ENCODE data around the gene PCDHGA1.

PCDHGA1 gene

DNA sequence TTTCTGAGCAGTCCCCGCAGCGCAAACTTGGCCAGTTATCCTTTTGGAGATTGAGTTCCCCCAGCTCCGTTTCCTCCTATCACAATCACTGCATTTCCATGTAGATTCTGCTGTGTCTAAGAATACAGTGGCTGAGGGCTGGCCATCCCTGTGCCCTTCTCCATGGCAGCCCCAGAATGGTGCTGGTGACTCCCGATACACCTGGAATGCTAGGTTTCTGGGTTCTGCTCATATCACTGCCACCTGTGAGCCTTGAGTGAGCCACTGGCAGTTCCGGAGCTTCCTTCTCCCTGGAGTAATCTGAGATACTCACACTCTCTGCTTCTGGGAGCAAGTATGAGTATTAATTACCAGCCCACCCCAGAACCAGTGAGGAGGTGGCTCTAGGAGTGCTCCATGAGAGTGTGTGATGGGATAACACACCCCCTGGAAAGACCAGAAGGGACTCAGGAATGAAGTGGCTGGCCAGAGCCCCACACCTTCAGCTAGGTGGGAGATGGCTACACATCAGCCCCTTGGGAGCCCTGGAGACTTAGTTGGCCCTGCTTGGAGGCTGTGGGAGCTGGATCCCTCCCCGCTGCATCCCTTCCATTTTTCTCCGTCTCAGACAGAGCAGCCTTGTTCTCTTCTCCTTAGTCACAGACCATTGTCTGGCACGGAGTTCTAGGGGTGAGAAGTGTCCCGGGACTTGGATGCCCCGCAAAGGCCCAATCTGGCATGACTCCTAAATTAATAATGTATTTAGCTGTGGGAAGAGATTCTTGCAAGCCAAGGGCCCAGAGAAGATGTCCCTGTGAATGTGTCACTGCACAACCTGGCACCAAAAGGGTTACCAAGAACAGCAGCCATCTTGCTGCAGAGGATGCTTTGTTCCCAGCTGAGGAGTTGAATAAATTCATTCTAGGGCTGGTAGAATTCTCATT, 163.4 kb downstream of the PCDHGA1 start:
- DNase-seq, result no peak

DNA sequence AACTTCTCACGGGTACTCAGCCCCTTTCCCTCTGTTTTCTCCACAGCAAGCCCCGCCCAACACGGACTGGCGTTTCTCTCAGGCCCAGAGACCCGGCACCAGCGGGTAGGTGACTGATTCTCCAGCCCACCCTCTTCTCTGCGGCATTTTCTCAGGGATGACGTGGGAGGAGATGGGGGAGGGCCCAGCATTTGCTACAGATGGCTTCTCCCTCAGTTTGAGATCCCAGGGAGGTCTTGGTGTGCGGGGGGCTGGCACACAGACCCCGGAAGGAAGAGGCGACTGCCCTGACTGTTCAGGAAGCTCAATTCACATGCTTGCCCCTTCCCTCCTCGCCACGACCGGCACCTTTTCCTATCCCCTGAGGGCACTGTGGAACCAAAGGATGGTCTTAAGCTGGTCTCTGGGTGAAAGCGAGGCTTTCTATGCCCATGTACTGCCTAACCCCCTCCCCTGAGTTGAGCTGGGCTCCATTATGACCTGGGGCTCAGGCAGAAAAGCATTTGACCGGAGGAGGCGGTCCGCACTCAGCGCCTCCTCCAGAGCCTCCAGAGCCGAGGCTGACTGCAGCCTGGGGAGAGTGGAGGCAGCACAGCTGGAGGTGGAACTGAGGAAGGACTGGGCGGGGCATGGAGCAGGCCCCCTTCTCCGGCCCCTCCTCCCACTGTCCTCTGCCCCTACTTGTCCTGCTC, 164.6 kb downstream of the PCDHGA1 start:
- DNase-seq, result no peak

GRCh38 chr5:141495453-141495811, 165.1 kb downstream of the PCDHGA1 start:
- no peak for DNase-seq

- no peak for DNase-seq
These were observed 165.7 kb downstream of the PCDHGA1 start for GRCh38 chr5:141496038-141496437.

GRCh38 chr5:141501761-141502160, 171.4 kb downstream of the PCDHGA1 start:
- DNase-seq, result no peak

DNA sequence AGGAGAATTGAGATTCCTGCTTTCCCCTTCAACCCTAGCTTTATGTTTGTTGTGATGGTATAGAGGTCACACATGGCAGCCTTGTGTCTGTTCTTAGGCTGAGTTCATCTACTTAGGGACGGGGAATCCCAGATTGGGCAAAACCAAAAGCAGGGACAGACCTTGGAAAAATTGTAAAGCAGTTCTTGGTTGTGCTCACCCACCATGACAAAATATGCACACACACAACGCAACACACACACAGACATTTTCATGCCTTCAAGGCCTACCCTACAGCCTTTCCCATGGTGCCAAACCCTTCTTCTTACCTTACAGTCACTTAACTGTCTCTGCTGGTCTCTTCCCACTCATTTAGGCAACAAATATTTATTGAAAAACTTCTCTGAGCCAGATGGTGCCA, 173.4 kb downstream of the PCDHGA1 start:
- no peak for DNase-seq

DNA sequence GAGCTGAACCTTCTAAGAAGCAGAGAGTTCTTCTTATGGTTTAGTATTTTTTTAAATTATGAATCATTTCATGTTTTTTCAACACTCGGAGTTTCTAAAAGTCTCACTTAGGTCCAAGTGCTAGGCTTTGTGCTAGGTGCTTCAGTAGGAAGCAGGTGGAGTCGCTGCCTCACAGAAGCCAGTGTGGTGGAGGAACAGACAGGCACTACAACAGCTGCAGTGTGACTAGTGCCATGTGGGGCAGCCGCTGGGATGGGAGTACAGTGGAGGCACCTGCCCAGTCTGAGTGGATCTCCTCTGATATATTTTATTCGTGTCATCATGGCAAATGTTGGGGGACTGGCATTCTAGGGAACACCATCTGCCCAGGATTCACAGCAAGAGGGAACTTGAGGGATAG, 173.9 kb downstream of the PCDHGA1 start:
- DNase-seq, result no peak

DNA sequence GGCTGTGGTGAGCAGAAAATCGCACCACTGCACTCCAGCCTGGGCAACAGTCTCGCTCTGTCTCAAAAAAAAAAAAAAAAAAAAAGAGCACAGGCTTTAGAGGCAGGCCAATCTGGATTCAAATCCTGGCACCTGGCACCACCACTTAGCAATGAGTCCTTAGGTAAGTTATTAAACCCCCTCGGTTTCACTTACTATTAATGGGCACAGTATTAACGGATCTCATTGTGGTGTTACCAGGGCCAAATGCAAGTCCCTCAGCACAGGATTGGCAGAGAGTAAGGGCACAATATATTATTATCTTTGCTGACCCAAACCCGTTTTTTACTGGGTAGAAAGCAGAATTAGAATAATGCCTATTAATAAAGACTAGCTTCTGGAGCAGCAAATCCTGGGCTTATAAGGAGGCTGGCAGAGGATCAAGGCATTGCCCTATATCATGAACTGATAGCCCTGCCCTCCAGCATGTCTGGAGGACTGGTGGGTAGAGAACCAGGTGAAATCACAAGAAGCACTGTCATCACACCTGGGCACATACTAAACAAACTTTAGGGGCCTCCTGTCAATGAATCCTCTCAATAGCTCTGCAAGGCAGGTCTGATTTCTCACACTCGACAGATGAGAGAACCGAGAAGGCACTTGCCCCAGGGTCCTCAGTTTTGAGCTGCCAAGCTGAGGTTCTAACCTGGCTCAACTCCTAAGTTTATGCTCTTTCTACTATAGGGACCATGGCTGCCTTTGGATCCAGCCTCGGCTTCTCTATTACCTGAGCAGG, 176.3 kb downstream of the PCDHGA1 start:
- peak; percentile 41 for DNase-seq

- DNase-seq, result peak; percentile 82
These were observed 177.2 kb downstream of the PCDHGA1 start for GRCh38 chr5:141507387-141508091.

GRCh38 chr5:141508440-141508797, 178.1 kb downstream of the PCDHGA1 start:
- DNase-seq, result no peak

DNA sequence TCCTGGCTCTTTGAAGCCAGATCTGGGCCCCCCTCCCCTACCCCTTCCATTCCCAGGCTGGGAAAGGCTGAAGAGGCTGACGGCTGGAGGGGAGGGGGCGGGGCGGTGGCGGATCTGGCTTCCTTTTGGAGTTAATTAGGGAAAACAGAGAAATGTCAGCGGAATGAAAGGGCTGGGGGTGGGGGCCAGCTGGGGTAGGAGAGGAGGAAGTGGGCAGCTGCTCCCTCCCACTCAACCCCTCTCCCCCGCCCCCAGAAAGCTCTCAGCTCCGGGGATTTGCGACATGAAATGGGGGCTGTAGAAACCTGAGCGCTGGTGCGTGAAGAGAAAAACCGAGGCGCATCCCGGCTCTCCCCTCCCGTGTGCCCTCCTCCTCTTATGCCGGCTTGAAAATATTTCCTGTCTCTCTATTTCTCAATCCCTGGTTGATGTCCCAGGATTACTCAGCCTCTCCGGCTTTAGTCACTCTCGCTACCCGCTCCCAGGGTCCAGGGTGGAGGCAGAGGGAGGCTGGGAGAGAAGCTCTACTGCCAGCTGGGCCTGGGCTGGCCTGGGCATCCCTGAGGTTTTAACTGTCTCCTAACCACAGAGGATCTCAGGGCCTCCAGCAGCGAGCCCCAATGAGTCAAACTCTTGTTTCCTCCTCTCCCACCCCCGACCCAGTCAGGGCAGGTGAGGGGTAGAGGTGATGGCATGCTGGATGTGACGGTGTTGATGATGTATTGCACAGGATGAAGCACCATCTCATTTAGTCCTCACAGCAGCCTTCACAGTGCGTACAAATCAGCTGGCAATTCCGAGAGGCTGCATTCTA, 178.7 kb downstream of the PCDHGA1 start:
- DNase-seq, result no peak

DNA sequence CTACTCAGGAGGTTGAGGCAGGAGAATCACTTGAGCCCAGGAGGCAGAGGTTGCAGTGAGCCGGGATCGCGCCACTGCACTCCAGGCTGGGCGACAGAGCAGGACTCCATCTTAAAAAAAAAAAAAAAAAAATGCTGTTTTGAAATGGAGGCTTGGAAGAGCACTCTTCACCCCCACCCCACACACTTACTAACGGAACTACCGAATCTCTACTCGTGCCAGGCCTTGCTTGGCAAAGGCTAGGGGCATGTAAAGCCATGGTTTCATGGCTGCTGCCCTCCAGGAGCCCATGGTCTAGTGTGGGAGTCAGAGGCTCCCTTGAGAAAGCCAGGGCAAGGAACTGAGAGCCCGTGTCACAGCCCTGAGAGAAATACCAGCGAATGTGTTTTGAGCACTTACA, 179.8 kb downstream of the PCDHGA1 start:
- DNase-seq, result no peak

DNA sequence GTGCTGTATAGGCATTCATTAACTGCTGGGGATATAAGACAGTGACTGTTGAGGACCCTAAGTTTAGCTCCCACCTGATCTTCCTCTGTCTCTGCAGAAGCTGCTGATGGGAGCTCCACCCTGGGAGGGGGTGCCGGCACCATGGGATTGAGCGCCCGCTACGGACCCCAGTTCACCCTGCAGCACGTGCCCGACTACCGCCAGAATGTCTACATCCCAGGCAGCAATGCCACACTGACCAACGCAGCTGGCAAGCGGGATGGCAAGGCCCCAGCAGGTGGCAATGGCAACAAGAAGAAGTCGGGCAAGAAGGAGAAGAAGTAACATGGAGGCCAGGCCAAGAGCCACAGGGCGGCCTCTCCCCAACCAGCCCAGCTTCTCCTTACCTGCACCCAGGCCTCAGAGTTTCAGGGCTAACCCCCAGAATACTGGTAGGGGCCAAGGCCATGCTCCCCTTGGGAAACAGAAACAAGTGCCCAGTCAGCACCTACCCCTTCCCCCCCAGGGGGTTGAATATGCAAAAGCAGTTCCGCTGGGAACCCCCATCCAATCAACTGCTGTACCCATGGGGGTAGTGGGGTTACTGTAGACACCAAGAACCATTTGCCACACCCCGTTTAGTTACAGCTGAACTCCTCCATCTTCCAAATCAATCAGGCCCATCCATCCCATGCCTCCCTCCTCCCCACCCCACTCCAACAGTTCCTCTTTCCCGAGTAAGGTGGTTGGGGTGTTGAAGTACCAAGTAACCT, 180.7 kb downstream of the PCDHGA1 start:
- DNase-seq, result no peak

DNA sequence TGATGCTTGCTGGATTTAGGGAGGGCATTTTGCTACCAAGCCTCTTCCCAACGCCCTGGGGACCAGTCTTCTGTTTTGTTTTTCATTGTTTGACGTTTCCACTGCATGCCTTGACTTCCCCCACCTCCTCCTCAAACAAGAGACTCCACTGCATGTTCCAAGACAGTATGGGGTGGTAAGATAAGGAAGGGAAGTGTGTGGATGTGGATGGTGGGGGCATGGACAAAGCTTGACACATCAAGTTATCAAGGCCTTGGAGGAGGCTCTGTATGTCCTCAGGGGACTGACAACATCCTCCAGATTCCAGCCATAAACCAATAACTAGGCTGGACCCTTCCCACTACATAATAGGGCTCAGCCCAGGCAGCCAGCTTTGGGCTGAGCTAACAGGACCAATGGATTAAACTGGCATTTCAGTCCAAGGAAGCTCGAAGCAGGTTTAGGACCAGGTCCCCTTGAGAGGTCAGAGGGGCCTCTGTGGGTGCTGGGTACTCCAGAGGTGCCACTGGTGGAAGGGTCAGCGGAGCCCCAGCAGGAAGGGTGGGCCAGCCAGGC, 181.5 kb downstream of the PCDHGA1 start:
- no peak for DNase-seq

- DNase-seq, result peak; percentile 84
These were observed 182.1 kb downstream of the PCDHGA1 start for GRCh38 chr5:141512390-141512910.

DNA sequence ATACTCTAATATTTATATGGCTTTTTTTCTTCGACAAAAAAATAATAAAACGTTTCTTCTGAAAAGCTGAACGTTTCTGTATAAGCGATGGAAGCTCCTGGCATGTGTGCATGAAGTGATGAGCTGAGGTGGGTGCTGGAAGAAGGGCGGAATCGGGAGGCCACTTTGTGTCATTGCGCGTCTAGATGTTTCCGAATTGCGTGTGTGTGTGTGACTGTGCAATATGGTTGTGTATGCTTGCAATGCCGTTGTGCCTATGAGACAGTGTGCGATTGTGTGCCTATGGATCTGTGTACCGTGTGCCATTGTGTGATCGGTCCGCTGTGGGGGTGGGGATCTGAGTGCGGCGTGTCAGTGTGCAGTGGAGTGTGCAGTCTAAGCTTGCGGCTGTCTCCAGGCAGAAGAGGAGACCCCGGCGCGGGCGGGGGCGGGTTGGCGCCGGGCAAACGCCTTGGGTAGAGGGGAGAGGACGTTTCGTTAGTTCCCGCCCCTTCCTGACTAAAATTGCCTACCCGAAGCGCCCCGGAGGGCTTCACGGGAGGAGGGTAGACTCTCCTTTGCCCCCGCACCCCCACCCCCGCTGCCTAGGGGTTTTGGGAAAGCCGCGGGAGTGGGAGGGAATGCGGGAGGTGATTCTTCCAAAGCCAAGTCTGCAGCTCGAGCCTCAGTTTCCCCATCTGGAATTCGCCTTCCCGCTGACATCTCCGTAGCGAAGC, 182.8 kb downstream of the PCDHGA1 start:
- no peak for DNase-seq

- DNase-seq, result no peak
These were observed 183.5 kb downstream of the PCDHGA1 start for GRCh38 chr5:141513627-141514329.

GRCh38 chr5:141514330-141515133, 184.2 kb downstream of the PCDHGA1 start:
- DNase-seq, result no peak

Measured in RPMI8226 (cell line).